Lung (tissue), 12 donors: ENCODE measurements around the gene RELA. TPM values are rescaled to one million over a fixed set of nuclear protein-coding genes. Genes with fewer than 3 reads are reported as not detected.
A peak's percentile ranks its signal among the peaks of the same experiment; 100 is the strongest.
"Not testable (repeated sequence)": the region's sequence is repeated elsewhere in the genome, so short reads cannot be mapped to it uniquely, and the experiment has no call there.

ENCODE experiments used
- ATAC-seq: fragments of 200-7000 bp; cut with Tn5 transposase; one replicate; pipeline ENCODE4 v1.9.1; 2020; ENCODE audit warnings: moderate number of reproducible peaks; ENCODE audit not compliant: insufficient read depth, low FRiP score
- DNase-seq, 3 donors: peaks; one replicate each; pipeline ENCODE4 v3.0.0-alpha.2; 2013 to 2017
- H3K27ac ChIP-seq, 2 donors: one replicate each; pipeline ENCODE4 v1.5.1; 2013; ENCODE audit warnings: mild to moderate bottlenecking in 2 of 2, moderate library complexity in 2 of 2, control low read depth in 1 of 2, inconsistent platforms in 1 of 2, low read depth in 1 of 2, low read length in 1 of 2
- H3K27me3 ChIP-seq, 3 donors: one replicate each; pipeline ENCODE4 v1.5.1; 2013; ENCODE audit warnings: low read length in 2 of 3; ENCODE audit not compliant: control insufficient read depth in 3 of 3, insufficient read depth in 3 of 3
- H3K36me3 ChIP-seq, 4 donors: one replicate each; pipeline ENCODE4 v1.5.1; 2013; ENCODE audit warnings: low read length in 4 of 4, mild to moderate bottlenecking in 1 of 4, moderate library complexity in 1 of 4; ENCODE audit not compliant: control insufficient read depth in 4 of 4, insufficient read depth in 4 of 4
- H3K4me1 ChIP-seq, 5 donors: one replicate each; pipeline ENCODE4 v1.5.1; 2013; ENCODE audit warnings: low read length in 5 of 5, mild to moderate bottlenecking in 2 of 5, moderate library complexity in 1 of 5; ENCODE audit not compliant: control insufficient read depth in 5 of 5, insufficient read depth in 5 of 5
- H3K4me3 ChIP-seq: one replicate; pipeline ENCODE4 v1.5.1; 2013; ENCODE audit warnings: mild to moderate bottlenecking, control low read depth, moderate library complexity
- H3K9ac ChIP-seq, 2 donors: one replicate each; pipeline ENCODE4 v1.5.1; 2013; ENCODE audit warnings: low read length in 2 of 2, control low read depth in 1 of 2; ENCODE audit not compliant: insufficient read depth in 1 of 2
- H3K9me3 ChIP-seq, 4 donors: one replicate each; pipeline ENCODE4 v1.5.1; 2013; ENCODE audit warnings: low read length in 3 of 4, mild to moderate bottlenecking in 1 of 4, moderate library complexity in 1 of 4; ENCODE audit not compliant: control insufficient read depth in 4 of 4, insufficient read depth in 3 of 4
- WGBS, 2 donors: extraction: QIAGEN DNeasy Blood & Tissue Kit; methylation state at CpG; one replicate each; pipeline ENCODE4 v1.1.7; 2013; 5-methylcytosine and 5-hydroxymethylcytosine counted together
- polyA plus RNA-seq, 2 donors: library from polyadenylated mRNA; stranded (reverse); fragments of 200-250 nt; gene quantifications; one replicate each; pipeline ENCODE4 v1.2.1, GENCODE V29; 2013
- total RNA-seq, 2 donors: library from RNA; depleted of rRNA in 1 of 2; stranded (reverse); fragments of >200 nt in 1 of 2; gene quantifications; one replicate each; pipeline ENCODE4 v1.2.1, GENCODE V29; 2014 to 2021
- TF ChIP-seq, protein P1 (sequence below): IDR thresholded peaks from 2 replicates; pipeline ENCODE4 v1.5.1; 2012; ENCODE audit warnings: mild to moderate bottlenecking; ENCODE audit errors: control extremely low read depth, extremely low read depth
- donor health status: control.
- donor health status: control.
- donor health status: Bipolar disorder and iron deficiency.
- donor health status: healthy.
- donor health status: DM: yes; HTN: yes; CAD: no.

RELA gene
- total and polyA plus RNA-seq, 4 donors, result 34.8 to 72.6 (median 58.0) TPM

DNA sequence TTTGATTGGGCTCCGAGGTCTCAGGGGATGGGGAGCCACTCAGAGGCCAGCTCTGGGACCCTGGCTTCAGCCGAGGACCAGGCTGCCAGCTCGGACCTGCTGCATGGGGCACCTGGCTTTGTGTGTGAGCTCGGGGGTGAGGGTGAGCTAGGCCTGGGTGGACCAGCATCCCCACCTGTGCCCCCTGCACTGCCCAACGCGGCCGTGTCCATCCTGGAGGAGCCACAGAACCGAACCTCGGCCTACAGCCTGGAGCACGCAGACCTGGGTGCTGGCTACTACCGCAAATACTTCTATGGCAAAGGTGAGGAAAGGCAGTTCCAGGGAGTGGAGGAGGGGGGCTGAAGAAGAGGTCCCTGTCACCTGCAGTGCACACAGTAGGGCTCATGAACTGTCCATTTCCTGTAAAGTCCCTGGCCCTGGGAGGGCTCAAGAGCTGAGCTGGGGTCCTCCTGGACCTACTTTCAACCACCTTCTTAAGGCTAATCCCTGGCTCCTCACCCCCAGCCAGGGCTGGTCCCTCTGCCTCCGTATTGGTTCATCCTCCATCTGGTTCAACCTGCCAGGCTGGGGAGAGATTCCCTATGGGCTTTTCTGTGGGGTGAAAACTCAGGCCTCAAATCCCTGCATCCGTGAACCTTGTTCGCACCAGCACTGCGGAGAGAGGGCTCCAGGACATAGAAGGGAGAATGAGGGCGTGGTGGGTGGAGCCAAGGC lies 21.3 kb downstream of the RELA start:
- H3K27me3 ChIP-seq, result no peaks in the 10 kb centered on the region
- no peak overlapping the region for H3K4me3 ChIP-seq
- no peak overlapping the region for H3K9ac ChIP-seq
- H3K4me1 ChIP-seq, result peaks cover 0 to 24% (median 3%) of the 10 kb centered on the region in 5 donors
- ATAC-seq, result no peak
- no peak for DNase-seq
- TF ChIP-seq, protein P1, sequence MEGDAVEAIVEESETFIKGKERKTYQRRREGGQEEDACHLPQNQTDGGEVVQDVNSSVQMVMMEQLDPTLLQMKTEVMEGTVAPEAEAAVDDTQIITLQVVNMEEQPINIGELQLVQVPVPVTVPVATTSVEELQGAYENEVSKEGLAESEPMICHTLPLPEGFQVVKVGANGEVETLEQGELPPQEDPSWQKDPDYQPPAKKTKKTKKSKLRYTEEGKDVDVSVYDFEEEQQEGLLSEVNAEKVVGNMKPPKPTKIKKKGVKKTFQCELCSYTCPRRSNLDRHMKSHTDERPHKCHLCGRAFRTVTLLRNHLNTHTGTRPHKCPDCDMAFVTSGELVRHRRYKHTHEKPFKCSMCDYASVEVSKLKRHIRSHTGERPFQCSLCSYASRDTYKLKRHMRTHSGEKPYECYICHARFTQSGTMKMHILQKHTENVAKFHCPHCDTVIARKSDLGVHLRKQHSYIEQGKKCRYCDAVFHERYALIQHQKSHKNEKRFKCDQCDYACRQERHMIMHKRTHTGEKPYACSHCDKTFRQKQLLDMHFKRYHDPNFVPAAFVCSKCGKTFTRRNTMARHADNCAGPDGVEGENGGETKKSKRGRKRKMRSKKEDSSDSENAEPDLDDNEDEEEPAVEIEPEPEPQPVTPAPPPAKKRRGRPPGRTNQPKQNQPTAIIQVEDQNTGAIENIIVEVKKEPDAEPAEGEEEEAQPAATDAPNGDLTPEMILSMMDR, result no peak
- WGBS, 2 donors, result 44 to 59% methylated on average over 16 of the region's 16 CpGs
- H3K36me3 ChIP-seq, result peaks cover 0 to 49% (median 3%) of the 10 kb centered on the region in 4 donors
- peak overlapping the region in 1 of 2 donors; percentile 92 for H3K27ac ChIP-seq
- H3K9me3 ChIP-seq, result no peaks in the 10 kb centered on the region

DNA sequence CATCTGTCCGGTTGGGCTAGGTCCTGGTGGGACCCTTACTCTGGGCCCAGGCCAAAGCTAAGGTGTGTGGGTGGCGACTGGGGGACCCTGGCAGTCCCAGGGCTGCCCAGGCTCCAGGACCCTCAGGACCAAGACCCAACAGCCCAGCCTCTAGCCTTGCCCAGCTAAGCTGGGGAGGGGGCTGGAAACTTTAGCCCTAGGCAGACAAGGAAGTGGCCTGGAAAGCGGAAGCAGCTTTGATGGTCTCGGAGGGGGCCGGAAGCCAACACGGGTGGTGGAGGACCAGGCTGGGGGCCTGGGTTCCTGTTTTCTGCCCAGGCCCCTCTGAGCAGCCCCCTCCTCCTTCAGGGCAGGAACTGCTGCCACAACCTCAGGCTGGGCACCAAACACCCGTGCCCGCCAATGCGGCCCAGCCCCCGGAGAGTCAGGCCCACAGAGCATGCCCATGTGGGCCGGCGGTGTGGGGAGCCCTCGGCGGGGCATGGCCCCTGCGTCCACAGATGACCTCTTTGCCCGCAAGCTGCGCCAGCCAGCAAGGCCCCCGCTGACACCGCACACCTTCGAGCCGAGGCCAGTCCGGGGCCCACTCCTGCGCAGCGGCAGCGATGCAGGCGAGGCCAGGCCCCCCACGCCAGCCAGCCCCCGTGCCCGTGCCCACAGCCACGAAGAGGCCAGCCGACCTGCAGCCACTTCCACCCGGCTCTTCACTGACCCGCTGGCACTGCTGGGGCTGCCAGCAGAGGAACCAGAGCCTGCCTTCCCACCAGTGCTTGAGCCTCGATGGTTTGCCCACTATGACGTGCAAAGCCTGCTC lies 22.0 kb downstream of the RELA start:
- DNase-seq, result peak in 1 of 3 donors; percentile 47
- 20 to 43% methylated on average over 32 to 35 of the region's 35 CpGs for WGBS, 2 donors
- peaks cover 0 to 49% (median 5%) of the 10 kb centered on the region in 4 donors for H3K36me3 ChIP-seq

DNA sequence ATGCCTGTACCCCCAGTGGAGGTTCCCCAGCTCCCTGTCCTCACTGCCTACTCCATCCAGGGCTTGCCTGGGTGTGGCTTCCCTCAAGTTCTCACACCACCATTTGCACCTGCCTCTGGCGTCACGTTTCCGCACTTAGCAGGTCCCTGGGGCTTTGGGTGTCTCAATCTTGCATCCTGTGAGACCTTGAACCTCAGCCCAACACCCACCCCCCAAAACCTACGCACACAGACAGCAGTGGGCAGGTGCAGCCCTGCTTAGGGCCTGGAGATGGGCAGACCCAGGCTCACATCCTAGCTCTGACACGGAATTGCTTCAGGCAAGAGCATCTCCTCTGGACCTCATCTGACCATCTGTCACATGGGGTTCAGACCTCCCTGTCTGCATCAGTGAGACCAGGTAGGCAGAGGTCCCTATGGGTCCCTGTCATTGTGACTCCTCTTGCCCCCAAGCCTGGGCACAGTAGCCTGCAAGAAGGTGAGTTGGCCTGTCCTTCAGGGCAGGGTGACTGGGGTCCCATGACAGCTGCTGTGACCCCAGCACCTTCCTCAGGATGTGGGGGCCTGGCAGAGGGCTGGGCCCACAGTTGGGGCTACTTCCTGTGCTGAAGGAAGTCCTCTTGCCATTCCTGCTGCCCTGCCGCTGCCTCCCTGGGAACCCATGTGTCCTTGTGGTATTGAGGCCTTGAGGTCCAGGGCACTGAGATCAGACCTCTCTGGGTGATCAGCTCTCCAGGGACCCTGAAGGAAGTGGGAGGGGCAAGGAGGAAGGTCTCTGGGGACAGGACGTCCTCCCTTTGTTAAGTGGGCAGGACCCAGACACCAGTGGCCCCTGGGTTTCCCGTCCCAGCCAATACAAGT lies 22.9 kb downstream of the RELA start:
- Histone ChIP-seq H3K36me3 (peaks cover 0 to 49% (median 9%) of the 10 kb centered on the region in 4 donors), H3K27me3 (no peaks in the 10 kb centered on the region), H3K4me1 (peaks cover 0 to 24% (median 3%) of the 10 kb centered on the region in 5 donors), H3K4me3 (no peak overlapping the region), H3K9me3 (no peaks in the 10 kb centered on the region), H3K27ac (peak overlapping the region; percentile 67 to 92), H3K9ac (no peak overlapping the region)
- whole genome bisulfite sequencing, 2 donors, result 15 to 43% methylated on average over 8 of the region's 8 CpGs
- TF ChIP-seq, protein P1, result no peak
- DNase-seq, result peak in 2 of 3 donors; percentile 26 to 47
- no peak for ATAC-seq

More for the DNA sequence above, 22.0 kb downstream of the RELA start:
- ATAC-seq, result peak; percentile 10
- peak overlapping the region; percentile 67 to 92 for H3K27ac ChIP-seq
- H3K9me3 ChIP-seq, result no peaks in the 10 kb centered on the region
- peak overlapping the region; percentile 11 for H3K4me3 ChIP-seq
- peaks cover 0 to 24% (median 3%) of the 10 kb centered on the region in 5 donors for H3K4me1 ChIP-seq
- H3K9ac ChIP-seq, result no peak overlapping the region
- TF ChIP-seq, protein P1, result no peak
- H3K27me3 ChIP-seq, result no peaks in the 10 kb centered on the region

DNA sequence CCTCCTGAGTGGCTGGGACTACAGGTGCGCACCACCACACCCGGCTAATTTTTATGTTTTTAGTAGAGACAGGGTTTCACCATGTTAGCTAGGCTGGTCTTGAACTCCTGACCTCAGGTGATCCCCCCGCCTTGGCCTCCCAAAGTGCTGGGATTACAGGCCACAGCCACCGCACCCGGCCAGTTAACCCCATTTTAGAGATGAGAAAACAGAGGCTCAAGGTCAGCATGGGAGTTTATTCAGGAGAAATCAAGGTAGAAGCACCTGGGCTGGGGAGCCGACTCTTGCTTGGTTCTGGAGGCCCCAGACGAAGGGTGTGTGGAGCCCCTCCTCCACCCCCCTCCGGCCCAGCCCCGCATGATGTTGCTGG lies 23.5 kb downstream of the RELA start:
- not testable (repeated sequence) for ATAC-seq, H3K9me3 ChIP-seq, DNase-seq, H3K4me3 ChIP-seq, H3K9ac ChIP-seq, H3K27me3 ChIP-seq
- H3K27ac ChIP-seq, result peak overlapping the region in 1 of 2 donors; percentile 92
- peaks cover 0 to 24% (median 3%) of the 10 kb centered on the region in 5 donors for H3K4me1 ChIP-seq
- peaks cover 0 to 49% (median 13%) of the 10 kb centered on the region in 4 donors for H3K36me3 ChIP-seq
- 74 to 76% methylated on average over 9 of the region's 9 CpGs for WGBS, 2 donors
